CD4-positive, alpha-beta T cell treated with Interleukin-6 at 100 ng/mL for 8 hours (primary cell): Measurements from ENCODE around the gene SAMD13.

Experiments used
- DNase-seq: peaks from one replicate; pipeline ENCODE4 v3.0.0-alpha.2; 2020; ENCODE audit warnings: mixed read lengths, low spot score

SAMD13 gene, protein sequence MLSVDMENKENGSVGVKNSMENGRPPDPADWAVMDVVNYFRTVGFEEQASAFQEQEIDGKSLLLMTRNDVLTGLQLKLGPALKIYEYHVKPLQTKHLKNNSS

GRCh38 chr1:84301004-84301784 is at the start of gene SAMD13:
Gene SAMD13 (plus strand): TSS chr1:84301708. CDS start chr1:84303235, 1,527 bp downstream.
- DNase-seq = peak; percentile 43

DNA sequence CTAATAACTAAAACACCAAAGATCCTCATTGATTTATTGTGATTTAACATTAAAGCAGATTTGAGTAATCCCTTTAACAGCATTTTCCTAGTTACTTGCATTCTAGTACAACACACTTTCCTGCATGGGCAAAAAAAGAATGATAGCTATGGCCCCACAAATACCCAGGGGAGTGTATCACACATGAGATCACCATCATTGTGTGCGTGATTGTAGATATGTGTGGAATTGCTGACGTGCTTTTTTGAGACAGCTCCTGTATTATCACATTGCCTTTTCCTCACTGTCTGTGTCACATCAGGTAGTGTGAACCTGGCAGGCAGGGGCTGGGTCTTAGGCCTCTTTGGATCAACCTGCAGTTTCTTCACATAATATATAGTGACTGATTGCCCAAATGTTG is 48.5 kb upstream of the SAMD13 start:
- DNase-seq = no peak

- no peak for DNase-seq
These were observed 47.6 kb upstream of the SAMD13 start for GRCh38 chr1:84253891-84254290.

GRCh38 chr1:84254703-84255238 is 46.7 kb upstream of the SAMD13 start:
- no peak for DNase-seq

GRCh38 chr1:84255582-84255981 is 45.9 kb upstream of the SAMD13 start:
- no peak for DNase-seq

DNA sequence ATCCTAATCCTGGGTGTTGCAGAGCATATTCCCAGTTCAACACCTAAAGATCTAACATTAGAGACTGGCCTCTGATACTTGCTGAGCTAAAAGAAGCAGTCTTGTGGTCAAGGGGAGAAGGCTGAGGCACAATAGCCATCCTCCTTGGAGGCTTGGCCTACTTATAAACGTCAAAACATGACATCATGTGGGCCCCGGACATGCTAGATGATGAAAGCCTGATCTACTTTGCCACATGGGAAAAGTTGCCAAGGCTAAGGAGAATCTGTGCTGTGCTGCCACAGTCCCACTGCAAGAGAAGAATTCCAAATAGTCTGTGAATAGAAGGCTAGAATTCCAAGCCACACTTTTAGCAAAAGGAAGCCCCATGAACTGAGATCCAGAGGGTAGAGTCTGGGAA is 43.9 kb upstream of the SAMD13 start:
- DNase-seq = no peak

DNA sequence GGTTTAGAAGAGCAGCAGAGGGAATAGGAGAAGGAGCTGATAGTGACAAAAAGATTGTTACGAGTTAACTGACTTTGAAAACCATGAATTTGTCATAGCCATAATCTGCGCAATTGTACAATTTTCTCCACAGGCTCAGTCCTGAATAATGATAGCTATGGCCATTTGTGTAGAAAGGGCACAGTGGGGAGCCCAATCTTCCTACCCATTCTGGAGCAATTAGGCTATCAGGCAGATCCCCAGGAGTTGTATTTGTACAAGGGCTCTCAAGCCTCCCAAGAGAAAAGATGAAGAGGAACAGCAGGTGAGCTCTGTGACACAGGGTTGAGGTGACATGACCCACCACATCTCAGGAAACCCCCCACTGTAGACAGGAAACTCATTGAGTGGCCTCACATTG is 42.1 kb upstream of the SAMD13 start:
- DNase-seq = no peak

- DNase-seq = no peak
These were observed 41.5 kb upstream of the SAMD13 start for GRCh38 chr1:84259989-84260388.

GRCh38 chr1:84260852-84261518 is 40.5 kb upstream of the SAMD13 start:
- no peak for DNase-seq

DNA sequence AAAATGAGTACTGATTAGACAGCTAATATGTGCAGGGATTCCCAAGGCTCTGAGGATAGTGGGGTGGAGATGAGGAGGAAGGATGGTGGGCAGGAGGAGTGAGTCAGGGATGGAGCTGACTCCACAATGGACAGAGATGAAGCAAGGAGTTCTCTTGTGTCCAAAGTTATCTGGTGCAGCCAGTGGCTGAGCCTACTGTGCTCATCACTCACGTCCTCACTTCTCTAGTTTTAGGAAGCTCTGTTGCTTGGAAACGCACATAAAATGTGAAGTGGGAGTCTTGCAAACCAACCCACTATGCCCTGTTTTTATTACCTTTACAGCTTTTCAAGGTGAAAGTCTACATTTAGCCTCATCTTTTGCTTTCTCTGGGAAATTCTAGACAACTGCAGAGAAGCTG is 36.5 kb upstream of the SAMD13 start:
- DNase-seq = no peak

DNA sequence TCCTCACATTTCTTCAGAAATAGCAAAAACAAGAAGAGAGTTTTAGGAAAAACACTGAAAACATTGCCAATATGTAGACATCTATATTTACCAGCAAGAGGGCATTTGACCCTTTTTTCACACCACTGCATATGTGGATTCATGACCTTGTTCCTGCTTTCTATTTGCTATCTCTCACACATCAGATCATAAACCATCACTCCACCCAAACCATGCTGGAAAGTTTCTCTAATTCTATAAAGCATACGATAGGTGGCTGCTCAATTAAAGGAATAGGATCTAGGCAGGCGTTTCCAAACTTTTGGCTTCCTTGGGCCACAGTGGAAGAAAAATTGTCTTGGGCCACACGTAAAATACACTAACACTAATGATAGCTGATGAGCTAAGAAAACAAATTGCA is 35.6 kb upstream of the SAMD13 start:
- DNase-seq = no peak

DNA sequence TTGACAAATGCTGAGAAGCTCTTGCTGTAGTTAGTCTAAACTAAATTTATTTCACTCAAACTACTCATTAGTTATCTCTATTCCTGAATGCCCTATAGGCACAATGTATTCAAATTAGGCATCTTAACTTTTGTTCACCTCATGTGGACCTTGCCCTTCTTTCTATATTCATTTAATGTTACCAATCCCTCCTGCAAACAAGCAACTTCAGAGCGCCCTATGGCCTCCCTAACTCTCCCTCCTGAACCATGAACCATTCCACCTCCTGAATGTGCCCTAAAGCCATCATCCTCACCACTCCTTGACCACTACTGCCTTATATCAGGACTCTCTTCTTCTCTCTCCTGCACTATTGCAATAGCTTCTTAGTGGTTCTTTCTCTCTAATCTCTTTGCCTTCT is 34.8 kb upstream of the SAMD13 start:
- no peak for DNase-seq

GRCh38 chr1:84267476-84267875 is 34.0 kb upstream of the SAMD13 start:
- DNase-seq = no peak

DNA sequence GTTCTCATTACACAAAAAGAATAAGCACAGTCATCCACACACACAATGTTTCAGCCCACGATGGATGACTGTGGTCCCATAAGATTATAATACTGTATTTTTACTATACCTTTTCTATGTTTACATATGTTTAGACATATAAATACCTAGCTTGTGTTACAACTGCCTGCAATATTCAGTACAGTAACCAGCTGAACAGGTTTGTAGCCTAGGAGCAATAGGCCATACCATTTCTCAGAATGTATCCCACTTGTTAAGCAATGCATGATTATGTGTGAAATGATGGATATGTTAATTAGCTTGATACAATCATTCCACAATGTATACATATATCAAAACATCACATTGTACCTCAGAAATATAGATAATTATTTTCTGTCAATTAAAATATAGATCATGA is 33.2 kb upstream of the SAMD13 start:
- DNase-seq = no peak

- no peak for DNase-seq
These were observed 32.2 kb upstream of the SAMD13 start for GRCh38 chr1:84269306-84269705.

DNA sequence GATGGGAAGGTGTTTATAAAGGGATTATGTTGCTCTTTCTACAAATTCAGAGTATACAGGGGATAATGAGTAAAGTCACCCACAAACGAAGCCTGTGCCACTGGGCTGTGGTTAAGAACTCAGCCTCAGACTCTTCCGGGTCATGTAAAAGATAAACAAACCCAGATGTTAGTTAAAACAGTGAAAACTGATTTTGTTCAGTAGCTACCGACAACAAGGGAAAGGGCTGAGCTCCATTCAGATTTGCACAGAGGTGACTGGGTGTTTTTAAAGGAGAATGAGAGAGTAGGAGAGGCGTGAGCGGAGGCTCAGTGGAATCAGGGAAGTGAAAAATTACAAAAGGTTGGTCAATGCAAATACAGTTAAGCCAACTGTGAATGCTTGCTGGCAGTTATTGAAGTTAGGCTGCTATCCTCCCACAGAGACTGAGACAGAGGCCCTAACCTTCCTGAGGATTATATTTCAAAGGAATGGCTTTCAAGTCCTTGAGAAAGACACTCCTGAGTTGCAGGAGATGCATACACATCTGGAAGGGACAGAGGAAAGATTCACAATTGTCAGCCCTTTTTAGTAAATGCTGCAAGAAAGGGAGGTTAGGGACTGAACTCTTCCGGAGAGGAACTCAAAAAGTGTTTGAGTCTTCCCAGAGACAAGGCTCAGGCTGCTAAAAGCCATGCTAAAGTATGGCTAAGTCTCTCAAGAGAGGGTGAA is 29.9 kb upstream of the SAMD13 start:
- DNase-seq = no peak

- no peak for DNase-seq
These were observed 29.1 kb upstream of the SAMD13 start for GRCh38 chr1:84272401-84272800.

DNA sequence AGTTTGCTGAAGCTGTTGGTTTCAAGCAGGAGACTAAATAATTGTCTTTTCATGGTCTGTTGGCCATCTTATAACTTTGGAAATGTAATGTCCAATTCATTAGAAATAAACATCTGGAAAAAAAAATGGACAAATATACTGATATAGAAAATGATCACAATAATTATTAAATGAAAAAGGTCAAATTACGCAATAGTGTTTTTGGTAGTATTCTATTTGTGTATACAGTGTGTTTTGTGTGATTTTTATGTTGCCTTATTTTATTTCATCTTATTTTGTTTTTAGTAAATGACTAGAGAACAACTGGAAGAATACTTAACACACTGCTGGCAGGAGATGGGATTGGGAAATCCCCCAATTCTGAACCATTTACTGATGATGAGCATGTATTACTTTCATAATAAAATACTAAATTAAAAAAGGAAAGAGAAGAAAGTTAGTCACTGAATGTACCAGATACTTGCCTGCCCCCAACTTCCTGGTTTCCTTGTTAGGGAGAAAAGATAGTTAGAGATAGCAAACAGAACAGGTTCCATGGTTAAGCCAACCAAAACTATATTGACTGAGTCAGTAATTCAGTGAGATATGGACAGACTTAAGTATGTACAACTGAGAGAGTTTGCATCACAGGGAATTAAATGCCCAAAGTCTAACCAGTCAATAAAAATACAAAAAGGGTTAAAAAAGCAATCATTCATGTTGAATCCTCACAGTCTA is 24.0 kb upstream of the SAMD13 start:
- no peak for DNase-seq

- DNase-seq = no peak
These were observed 22.6 kb upstream of the SAMD13 start for GRCh38 chr1:84278905-84279304.

DNA sequence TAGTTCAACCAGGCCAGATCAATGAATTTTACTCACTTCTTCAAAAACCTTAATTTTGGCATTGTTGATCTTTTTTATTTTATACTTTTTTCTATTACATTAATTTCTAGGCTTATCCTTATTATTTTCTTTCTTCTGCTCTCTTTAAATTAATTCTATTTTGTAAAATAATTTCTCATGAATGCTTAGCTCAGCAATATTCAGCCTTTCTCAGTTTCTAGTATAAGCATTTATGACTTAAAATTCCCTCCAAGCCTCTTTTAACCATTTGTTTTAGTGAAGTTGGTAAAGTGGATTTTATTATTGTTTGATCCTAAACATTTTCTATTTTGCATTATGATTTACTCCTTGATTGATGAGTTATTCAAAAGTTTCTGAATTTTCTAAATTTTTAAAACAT is 20.6 kb upstream of the SAMD13 start:
- DNase-seq = no peak

- DNase-seq = no peak
These were observed 18.7 kb upstream of the SAMD13 start for GRCh38 chr1:84282780-84283333.

GRCh38 chr1:84283381-84283780 is 18.1 kb upstream of the SAMD13 start:
- DNase-seq = no peak
